ENCODE data around the gene TMEM53.

DNA sequence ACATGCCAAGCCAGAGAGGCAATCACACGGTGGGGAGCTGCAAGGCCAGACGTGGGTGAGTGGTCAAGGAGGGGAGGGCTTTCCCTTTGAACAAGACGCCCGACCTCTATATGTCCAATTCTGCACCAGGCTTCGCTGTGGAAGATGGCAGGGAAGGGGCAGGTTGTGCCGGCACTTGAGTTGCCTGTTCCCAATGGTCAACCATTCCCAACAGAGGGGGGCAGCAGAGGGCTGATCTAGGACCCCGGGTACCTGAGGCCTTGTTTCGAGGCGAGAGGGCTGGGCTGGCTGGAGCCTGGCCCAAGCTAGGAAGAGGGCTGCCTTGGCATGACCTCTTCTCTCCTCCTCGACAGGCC, 64.9 kb downstream of the TMEM53 start:
- TF ChIP-seq, protein P1, sequence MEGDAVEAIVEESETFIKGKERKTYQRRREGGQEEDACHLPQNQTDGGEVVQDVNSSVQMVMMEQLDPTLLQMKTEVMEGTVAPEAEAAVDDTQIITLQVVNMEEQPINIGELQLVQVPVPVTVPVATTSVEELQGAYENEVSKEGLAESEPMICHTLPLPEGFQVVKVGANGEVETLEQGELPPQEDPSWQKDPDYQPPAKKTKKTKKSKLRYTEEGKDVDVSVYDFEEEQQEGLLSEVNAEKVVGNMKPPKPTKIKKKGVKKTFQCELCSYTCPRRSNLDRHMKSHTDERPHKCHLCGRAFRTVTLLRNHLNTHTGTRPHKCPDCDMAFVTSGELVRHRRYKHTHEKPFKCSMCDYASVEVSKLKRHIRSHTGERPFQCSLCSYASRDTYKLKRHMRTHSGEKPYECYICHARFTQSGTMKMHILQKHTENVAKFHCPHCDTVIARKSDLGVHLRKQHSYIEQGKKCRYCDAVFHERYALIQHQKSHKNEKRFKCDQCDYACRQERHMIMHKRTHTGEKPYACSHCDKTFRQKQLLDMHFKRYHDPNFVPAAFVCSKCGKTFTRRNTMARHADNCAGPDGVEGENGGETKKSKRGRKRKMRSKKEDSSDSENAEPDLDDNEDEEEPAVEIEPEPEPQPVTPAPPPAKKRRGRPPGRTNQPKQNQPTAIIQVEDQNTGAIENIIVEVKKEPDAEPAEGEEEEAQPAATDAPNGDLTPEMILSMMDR (IDR thresholded peaks at IDR 0.05): peak in 11 of 12 donors; percentile 29 to 60 (median 51)
- no peak for TF ChIP-seq POLR2A (IDR thresholded peaks at IDR 0.05)

Measured in heart left ventricle (tissue), 13 donors.